NCI-H774 (cell line): ENCODE results near the gene HOXD11.

Experiments
- DNase-seq: peaks from one replicate; lab custom pipeline; 2025; lab: John Stamatoyannopoulos, UW

HOXD11 gene

DNA sequence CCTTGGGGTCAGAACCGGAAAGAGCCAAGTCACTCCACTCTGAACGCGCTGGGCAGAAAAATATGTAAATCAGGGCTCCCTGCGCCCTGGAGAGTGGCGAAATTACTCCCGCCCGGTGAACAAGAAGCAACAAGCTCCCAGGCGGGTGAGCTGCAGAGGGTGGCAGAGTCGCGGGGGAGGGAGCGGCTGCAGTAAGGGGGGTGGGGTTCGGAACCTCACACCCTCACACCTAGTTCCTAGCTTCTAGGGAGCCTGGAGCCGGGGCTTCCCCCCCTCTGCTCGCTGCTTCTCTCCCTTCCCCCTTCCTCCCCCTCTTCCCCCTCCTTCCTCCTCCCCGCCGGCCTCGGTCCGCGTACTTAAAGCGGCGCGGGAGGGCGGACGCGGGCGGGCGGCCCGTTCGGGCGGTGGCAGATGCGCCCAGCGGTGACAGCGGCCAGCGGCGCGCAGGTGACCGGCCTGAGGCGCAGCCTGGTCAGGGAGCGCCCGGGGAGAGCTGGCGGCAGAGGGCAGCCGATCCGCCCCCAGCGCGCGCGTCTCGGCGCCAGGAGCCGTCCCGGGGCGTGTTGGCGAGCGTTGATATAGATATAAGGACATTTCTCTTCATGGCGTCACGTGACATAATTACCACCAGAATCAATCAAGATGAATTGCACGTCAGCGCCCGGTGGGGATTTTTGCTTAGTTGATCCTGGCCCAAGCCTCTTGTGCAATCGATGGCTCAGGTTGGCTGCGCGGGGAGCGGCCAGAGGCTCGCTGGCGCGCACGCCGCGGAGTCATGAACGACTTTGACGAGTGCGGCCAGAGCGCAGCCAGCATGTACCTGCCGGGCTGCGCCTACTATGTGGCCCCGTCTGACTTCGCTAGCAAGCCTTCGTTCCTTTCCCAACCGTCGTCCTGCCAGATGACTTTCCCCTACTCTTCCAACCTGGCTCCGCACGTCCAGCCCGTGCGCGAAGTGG is at the start of gene HOXD11:
TSS of gene HOXD11 (plus strand) at position 700 of the 959 bp plus-strand sequence. CDS start at position 776, 76 bp downstream.
- DNase-seq: peak; percentile 74

DNA sequence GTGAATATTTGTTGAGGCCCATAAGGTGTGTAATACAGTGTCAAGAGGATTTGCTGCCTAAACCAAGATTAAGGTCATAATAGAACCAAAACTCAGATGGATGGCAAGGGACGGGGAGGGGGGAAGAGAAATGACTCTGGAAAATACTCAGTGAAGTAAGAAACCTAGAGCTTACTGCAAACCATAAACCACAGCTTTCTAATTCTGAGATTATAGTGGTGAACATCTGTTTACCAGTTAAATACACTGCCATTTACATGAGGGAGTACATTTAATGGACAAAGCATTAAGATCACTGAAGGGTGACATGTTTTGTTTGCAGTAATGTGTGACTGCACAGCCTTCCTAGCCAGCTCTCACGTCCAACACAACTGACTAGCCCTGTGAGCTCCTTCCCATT is 43.1 kb upstream of the HOXD11 start:
- peak; percentile 50 for DNase-seq

- DNase-seq: no peak
Measured at GRCh38 chr2:176066645-176067588, 40.2 kb upstream of the HOXD11 start.

DNA sequence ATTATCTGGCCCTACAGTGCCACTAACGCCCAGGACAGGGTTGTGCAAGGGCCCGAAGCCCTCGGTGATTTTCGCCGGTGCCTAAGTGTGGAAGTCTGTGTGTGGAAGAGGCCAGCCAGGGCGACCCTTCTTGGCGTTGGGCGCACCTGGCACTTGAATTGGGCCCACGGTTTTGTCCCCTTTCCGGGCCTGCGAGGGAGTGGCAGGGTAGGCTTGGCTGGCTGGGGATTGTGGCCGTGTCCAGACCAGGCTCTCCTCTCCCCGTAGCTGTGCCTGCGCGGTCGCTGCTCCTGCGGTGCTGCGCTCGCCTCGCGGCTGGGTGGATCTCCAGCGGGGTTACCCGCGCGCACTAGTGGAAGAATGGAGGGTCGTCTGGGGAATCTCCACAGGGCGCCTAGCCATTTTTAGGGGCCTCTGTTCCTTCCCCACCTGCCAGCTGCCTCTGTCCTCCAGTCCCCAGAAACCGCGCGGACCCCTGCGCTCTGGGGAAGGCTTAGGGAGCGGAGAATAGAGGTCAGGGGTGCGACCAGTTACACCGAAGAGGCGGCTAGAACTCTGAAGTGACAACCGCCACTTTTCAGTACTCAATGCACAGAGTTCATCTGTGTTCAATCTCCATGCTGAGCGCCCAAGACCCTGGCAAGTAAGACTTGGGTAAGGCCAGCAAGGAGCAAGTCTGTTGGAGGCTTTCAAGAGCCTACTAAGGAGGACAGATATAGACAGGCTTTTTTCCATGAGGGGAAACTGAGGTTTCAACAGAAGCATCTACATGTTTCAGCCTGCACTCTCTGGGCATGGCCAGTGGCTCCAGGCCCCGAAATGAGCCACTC is 39.3 kb upstream of the HOXD11 start:
- DNase-seq: no peak

GRCh38 chr2:176068419-176068832 is 38.7 kb upstream of the HOXD11 start:
- DNase-seq: no peak

- DNase-seq: no peak
Measured at GRCh38 chr2:176071330-176072291, 35.5 kb upstream of the HOXD11 start.

DNA sequence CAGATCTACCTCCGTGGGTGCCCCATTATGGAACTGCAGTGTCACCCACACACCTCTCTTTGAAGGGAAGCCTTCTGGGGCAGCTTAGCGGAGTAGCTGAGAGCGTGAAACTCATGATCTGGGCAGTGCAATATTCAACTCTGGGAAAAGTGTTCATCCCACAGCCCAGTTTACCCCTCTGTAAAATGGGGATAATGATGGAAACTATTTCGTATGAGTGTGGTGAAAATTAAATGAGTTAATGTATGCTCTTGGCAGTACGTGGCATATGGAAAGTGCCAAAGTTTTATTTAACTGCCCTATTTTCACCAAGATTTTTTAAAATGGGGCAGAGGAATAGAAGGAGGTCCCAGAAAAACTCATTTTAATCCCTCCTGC is 34.8 kb upstream of the HOXD11 start:
- DNase-seq: no peak

DNA sequence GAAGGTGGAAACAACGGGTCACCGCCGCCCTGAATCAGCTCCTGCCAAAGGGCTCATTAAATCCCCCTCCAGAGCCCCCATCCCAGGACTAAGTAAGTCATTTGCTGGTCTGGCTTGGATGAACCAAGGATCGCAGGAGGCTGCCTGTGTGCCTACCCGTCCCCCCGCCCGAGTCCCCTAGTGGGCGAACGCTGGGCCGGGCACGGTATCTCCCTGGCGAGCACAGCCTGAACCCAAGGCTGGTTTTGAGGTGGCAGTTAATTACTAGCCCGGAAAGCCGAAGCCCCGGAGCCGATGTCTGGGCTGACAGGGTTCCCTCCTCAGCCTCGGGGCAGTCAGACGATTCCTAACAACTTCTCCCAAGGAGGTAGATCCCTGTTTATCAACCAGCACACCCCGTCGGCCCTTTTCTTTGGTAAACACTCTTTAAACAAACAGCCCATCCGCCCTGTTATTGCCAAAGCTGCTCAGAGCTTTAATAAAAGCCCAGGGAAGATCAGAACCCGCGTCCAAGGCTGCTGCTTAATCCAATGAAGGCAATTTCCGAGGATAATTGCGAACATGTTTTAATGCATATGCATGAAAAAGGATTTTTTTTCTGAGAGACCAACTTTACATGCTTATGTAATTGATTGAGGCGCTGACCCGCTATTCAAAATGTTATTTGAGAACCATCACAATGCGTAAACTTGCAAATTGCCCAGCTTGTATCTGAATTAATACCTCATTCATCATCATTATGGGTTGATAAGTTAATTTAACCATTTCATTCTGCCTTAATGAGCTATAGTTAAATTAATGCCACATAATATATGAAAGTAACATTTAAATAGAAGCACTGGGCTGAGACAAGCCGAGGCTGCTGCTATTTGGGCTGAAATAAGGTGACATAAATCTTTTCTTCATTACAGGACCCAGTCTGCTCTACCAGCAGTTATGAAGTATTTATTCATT is 33.9 kb upstream of the HOXD11 start:
- DNase-seq: no peak

DNA sequence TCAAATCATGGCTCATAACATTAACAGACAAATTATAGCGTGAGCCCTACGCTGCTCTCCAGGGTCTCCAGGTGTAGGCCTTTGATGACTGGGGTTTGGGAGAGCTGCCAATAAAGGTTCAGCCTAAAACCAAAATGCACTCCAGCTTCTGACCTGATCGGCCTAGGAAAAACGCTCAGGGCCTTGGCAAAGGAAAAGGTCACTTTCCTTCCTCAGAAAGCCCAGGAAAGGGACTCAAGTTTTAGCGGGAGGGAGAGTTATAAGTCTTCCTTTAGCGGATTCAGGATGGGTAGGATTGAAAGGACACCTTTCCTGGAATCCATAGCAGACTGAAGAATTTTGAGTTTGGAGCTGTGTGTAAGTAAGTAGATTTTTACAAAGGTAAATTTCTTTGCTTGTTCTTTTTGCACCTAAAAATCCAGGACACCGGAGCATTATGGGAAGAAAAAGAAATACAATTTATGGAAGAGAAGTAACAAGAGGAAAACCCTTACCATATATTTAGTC is 32.1 kb upstream of the HOXD11 start:
- no peak for DNase-seq

GRCh38 chr2:176075481-176075880 is 31.6 kb upstream of the HOXD11 start:
- DNase-seq: no peak

- no peak for DNase-seq
Measured at GRCh38 chr2:176076063-176076462, 31.0 kb upstream of the HOXD11 start.

- no peak for DNase-seq
Measured at GRCh38 chr2:176076796-176077195, 30.3 kb upstream of the HOXD11 start.

- no peak for DNase-seq
Measured at GRCh38 chr2:176078541-176079284, 28.4 kb upstream of the HOXD11 start.

DNA sequence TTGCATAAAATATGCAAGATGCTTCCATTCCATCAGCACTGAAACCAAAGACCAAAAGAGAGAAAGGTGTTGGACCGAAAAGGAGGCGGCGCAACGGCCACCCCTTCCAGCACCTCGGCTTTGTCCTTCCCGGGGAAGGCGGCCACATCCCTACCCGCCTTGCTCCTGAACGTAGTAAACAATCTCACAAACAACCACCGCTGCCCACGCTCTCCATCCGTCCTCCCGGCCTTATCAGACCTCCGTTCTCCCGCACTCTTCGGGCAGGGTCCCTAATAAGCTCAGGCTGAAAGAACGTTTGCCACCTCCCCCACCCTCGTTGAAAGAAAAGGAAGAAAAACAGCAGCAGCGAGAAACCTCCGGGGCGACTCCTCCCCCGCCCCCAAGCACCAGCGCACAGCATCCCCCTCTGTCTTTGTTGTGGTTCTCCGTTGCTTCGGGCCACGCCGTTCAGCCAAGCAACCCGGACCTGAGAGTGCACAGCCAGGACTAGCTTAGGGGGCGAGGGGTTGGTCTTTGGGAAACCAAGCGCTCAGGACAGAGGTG is 27.7 kb upstream of the HOXD11 start:
- peak; percentile 40 for DNase-seq

GRCh38 chr2:176079831-176080539 is 27.1 kb upstream of the HOXD11 start:
- DNase-seq: peak; percentile 86

- no peak for DNase-seq
Measured at GRCh38 chr2:176080540-176081375, 26.3 kb upstream of the HOXD11 start.
